GM10266 (cell line): ENCODE measurements around the gene G2E3.

ENCODE experiments used
- DNase-seq: peaks from one replicate; pipeline ENCODE4 v3.0.0; 2012; ENCODE audit errors: extremely low spot score
- TF ChIP-seq, protein P1 (sequence below): IDR thresholded peaks from 2 replicates; pipeline ENCODE4 v1.5.1; 2012; ENCODE audit warnings: mild to moderate bottlenecking, low read depth; ENCODE audit not compliant: control insufficient read depth, insufficient read depth; ENCODE audit errors: missing control alignments

The G2E3 gene

DNA sequence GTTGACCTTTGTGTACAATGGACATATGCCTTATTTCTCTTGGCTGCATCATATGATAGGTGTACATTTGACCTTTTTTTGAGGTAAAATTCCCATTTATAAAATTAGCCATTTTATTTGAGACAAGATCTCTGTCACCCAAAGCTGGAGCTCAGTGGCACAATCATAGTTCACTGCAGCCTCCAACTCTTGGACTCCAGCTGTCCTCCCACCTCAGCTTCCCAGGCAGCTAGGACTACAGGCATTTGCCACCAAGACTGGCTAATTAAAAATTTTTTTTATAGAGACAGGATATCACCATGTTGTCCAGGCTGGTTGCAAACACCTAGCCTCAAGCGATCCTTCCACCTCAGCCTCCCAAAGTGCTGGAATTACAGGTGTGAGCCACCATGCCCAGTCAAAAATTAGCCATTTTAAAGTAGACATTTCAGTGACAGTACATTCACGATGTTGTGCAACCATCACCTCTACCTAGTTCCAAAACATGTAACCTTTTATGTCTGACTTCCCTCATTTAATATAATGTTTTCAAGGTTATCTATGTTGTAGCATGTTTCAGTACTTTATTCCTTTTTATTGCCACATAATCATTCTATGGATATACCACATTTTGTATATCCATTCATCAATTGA lies 5.4 kb downstream of the G2E3 start:
- TF ChIP-seq, protein P1, sequence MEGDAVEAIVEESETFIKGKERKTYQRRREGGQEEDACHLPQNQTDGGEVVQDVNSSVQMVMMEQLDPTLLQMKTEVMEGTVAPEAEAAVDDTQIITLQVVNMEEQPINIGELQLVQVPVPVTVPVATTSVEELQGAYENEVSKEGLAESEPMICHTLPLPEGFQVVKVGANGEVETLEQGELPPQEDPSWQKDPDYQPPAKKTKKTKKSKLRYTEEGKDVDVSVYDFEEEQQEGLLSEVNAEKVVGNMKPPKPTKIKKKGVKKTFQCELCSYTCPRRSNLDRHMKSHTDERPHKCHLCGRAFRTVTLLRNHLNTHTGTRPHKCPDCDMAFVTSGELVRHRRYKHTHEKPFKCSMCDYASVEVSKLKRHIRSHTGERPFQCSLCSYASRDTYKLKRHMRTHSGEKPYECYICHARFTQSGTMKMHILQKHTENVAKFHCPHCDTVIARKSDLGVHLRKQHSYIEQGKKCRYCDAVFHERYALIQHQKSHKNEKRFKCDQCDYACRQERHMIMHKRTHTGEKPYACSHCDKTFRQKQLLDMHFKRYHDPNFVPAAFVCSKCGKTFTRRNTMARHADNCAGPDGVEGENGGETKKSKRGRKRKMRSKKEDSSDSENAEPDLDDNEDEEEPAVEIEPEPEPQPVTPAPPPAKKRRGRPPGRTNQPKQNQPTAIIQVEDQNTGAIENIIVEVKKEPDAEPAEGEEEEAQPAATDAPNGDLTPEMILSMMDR: no peak
- DNase-seq: no peak

DNA sequence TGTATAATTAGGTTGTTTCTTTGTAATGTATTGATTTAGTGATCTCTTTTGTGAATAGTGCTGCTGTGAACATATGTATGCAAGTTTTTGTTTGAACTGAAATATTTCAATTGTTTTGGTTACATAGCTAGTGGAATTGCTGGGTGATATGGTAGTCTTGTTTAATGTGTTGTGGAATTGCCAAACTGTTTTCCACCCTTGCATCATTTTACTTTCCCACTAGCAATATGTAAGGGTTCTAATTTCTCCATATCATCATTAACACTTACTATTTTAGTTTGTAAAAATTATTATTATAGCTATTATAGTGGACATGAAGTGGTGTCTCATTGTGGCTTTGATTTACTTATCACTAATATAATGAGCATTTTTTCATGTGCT lies 5.9 kb downstream of the G2E3 start:
- TF ChIP-seq, protein P1: no peak
- no peak for DNase-seq

DNA sequence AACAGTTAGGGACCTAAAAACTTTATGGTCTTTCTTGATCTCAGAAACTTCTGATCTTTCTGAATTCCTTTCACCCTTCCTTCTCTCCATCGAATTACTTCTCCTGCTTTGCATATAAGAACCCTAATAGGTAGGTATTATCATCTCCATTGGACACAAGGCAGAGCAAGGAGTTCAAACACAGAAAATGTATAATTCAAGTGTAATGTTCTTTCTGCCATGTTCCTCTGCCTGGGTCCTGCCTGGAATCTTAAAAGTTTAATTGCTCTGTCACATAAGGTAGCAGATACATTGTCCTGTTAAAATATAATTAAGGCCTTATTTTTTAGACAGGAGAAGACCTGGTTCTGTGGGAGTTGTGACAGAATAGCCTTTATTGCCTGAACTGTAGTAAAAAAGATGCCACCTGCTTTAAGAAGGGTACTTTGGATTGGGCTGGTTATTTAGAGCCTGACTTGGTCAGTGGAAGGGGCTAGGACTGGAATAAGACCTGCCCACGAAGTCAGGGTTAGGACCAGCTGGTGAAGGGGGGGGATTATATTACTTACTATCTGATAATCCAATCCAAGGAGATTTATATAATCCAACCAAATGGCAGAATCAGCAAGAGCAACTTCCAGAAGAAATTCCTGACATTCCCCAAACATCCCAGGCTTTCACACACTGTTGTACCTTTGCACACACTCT lies 10.4 kb downstream of the G2E3 start:
- no peak for DNase-seq
- TF ChIP-seq, protein P1: no peak

DNA sequence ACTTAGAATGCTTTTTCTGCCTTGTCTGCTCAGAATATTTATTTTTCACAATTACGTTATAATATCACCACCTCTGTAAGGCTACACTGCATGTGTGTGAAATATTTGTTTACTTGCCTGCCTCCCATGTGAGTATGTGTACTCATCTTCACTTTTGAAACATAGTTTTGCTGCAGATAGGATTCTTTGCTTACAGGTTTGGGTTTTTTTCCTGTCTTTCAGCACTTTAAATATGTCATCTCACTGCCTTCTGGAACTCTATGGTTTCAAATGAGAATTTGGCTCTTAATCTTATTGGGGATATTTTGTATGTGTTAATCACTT lies 10.9 kb downstream of the G2E3 start:
- no peak for DNase-seq
- TF ChIP-seq, protein P1: no peak

DNA sequence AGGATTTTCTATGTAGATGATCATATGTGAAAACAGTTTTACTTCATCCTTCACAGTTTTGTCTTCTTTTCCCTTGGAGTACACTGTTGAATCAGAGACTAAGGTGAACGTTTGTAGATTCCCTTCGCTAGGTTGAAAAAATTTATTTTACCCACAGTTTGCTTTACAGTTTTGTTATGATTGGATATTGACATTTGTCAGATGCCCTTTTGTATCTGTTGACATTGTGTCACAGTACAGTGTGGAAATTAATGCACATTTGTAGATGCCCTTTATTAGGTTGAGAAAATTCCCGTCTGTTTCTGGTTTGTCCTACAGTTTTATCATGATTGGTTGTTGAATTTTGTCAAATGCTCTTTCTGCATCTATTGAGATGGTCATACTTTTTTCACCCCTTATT lies 13.3 kb downstream of the G2E3 start:
- DNase-seq: no peak
- TF ChIP-seq, protein P1: no peak

DNA sequence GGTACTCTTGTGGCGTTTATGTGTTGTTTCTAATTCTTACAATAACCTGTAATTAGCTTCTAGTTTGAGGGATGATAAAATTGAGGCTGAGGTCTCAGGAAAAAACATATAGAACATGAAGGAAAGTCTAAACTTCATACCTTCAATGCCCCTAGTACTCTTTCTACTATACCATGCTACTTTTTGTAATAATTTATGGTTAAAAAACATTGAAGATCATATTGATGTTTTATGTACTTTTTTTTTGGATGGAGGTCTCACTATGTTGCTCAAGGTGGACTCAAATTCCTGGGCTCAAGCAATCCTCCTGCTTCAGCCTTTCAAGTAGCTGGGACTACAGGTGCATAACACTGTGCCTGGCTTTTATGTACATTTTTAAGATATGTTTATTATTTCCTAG lies 13.8 kb downstream of the G2E3 start:
- no peak for DNase-seq
- TF ChIP-seq, protein P1: no peak

DNA sequence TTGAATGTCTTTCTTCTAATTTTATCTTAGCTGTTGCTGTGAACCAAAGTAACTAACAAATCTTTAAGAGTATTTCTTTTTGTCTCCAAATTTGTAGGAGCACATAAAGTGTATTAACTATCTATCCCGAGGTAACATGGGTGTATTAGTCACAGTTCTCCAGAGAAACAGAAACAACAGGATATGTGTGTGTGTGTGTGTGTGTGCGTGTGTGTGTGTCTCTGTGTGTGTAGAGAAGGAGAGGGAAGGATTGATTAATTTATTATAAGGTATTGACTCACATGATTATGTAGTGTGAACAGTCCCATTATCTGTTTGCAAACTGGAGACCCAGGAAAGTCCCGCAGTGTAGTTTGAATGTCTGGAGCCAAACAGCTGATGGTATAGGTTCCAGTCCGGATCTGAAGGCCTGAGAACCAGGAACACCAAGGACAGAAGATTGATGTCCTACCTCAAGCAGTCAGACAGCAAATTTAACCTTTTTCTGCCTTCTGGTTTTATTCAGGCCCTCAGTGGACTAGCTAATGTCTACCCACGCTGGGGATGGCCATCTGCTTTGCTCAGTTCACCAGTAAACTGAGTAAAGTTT lies 14.4 kb downstream of the G2E3 start:
- no peak for DNase-seq
- TF ChIP-seq, protein P1: no peak
